OCI-M2 (cell line): Measurements from ENCODE around the gene SYT13.

ENCODE experiments used
- DNase-seq: peaks from one replicate; lab custom pipeline; 2025; ENCODE audit not compliant: unreplicated experiment; lab: John Stamatoyannopoulos, UW

SYT13 gene

GRCh38 chr11:45224766-45225165 is 61.4 kb downstream of the SYT13 start:
- DNase-seq = no peak

GRCh38 chr11:45223496-45223895 is 62.6 kb downstream of the SYT13 start:
- no peak for DNase-seq

- no peak for DNase-seq
Measured at GRCh38 chr11:45219411-45219810, 66.7 kb downstream of the SYT13 start.

GRCh38 chr11:45218705-45219104 is 67.4 kb downstream of the SYT13 start:
- DNase-seq = no peak

DNA sequence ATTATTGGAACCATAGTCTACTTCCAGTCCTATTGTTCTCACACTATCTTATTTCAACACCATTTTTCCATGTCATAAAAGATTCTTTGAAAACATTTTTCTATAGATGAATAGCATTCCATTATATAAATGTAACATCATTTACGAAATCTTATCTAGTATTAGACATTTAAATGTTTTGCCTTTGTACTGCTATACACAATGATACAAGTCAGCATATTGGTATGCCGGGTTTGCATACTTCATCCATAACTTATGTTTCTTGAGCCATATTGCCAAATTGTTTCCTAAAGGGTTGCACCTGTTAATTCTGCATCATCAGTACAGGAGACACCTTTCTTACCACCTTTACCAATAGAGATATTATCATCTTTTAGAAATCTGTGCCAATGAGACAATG is 68.2 kb downstream of the SYT13 start:
- DNase-seq = no peak

GRCh38 chr11:45216901-45217300 is 69.2 kb downstream of the SYT13 start:
- DNase-seq = no peak

GRCh38 chr11:45216031-45216430 is 70.1 kb downstream of the SYT13 start:
- DNase-seq = no peak

GRCh38 chr11:45215098-45215865 is 70.9 kb downstream of the SYT13 start:
- DNase-seq = no peak

- no peak for DNase-seq
Measured at GRCh38 chr11:45213717-45214116, 72.4 kb downstream of the SYT13 start.

- DNase-seq = no peak
Measured at GRCh38 chr11:45213316-45213665, 72.8 kb downstream of the SYT13 start.

DNA sequence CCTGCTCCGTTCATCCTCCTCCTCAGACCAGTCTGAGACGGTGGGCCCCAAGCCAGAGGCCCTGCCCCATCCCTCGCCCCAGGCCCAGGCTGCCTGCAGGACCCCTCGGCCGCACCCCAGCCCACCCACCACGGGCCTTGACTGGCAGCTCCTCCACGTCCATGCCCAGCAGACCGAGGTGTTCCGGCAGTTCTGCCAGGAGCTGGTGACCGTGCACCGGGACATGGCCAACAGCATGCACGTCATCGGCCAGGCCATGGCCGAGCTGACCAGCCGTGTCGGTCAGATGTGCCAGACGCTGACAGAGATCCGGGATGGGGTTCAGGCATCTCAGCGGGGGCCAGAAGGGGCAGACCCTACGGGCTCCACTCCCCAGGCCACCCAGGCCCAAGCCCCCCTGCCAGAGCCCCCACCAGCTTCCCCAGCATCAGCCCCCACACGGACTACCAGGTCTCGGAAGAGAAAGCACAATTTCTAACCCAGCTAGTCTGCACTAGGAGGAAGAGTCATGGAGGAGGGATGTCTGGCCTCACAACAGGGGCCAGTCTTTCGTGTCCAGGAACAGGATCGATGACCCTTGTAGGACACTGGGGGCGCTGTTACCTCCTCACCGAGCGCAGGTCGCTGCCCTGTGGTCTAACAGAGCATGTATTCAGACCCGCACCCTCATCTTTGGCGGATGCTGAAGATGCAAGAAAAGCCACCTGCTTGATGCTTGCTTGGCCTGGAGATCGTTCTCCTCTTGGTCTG is 73.4 kb downstream of the SYT13 start:
- DNase-seq = no peak

GRCh38 chr11:45211732-45212131 is 74.4 kb downstream of the SYT13 start:
- no peak for DNase-seq

- no peak for DNase-seq
Measured at GRCh38 chr11:45210846-45211245, 75.3 kb downstream of the SYT13 start.

DNA sequence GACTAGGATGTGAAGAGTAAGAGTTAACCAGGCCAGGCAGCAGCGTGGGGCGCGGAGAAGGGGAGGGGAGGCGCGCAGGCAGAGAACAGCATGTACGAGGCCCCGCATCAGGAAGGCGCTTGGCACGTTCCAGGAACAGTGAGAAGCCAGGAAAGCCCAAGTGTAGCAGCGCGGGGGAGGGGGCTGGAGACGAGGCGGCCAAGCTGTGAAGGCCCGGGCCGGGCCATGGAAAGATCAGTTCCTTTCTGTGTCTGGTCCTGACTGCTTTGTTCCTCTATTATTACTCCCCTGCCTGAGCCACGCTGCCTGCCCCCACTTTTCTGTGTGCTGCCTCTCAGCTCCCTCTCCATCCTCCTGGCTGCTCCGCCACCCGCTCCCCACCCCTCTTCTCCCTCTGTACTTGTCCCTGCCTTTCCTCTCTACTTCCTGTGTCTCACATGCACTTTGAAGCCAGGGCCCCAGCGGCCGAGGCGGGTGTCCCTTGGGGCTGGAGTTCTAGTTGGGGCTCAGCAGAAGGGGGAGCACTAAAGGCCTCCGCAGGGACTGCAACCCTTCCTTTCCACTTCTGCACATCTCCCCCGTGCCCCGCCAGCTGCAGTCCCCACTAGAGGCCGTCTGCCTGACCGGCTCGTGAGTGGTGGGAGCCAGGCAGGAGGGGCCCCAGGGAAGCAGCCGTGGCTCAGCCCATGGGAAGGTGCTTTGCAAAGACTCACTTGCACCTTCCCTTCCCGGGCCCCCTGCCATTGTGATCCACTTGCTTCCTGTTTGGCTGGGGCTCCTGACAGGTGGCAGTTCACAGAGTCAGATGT is 76.0 kb downstream of the SYT13 start:
- no peak for DNase-seq

DNA sequence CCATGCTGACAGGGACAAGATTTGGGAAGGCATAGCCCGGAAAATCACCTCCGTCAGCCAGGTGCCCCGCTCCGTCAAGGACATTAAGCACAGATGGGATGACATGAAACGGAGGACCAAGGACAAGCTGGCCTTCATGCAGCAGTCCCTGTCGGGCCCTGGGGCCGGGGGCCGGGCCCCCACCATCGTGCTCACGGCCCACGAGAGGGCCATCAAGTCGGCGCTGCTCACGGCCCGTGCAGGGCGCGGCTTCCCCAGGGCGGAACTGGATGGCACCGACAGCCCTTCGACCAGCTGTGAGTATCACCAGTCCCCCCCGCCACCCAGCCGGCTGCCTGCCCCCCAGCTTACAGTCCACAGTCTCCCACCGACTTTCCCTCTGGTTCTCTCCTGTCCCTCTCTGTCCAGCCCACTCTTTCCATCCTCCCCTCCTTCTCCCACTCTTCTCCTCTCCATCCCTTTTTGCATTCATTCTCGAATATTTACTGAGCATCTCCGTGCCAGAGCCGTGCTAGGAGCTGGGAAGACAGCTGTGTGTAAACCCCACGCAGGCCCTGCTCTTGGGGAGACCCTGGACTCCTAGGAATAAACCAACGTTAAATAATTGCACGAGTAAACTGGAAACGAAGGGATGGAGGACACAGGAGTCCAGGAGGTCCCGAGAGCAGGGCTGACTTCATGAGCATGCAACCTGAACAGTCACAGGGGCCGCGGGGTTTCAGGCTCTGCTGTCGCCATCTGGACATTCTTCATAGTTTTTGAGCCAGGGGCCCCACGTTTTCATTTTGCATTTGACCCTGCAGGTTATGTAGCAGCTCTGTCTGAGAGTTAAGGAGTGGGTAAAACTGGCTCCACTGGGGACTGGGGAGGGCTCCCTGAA is 76.9 kb downstream of the SYT13 start:
- no peak for DNase-seq

GRCh38 chr11:45208135-45208534 is 78.0 kb downstream of the SYT13 start:
- DNase-seq = no peak

- DNase-seq = no peak
Measured at GRCh38 chr11:45205978-45206377, 80.2 kb downstream of the SYT13 start.

DNA sequence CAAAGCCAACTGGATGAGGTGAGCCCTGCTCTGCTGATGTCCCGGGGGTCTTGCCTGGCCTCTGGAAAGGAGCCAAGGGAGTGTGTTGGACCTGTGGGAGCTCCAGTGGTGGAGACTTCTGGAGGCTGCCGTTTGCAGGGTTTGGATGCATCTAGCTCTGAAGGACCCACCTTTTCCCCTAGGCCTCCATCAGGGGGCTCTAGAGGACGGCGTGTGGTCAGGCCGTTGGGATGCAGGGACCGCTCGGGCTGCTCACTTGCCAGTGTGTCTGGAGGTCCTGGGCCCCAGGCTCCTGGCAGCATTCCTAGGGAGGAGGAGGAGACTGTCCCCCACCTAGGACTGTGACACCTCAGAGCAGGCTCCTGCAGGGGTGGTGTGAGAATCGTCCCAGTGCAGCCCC is 81.4 kb downstream of the SYT13 start:
- DNase-seq = no peak

GRCh38 chr11:45193695-45194094 is 92.4 kb downstream of the SYT13 start:
- no peak for DNase-seq
